ENCODE measurements around the gene PNPT1. TPM values are rescaled to one million over a fixed set of nuclear protein-coding genes. Genes with fewer than 3 reads are reported as not detected.
A peak's percentile ranks its signal among the peaks of the same experiment; 100 is the strongest.

PNPT1 gene
- total RNA-seq, 1 donor from 2014 or later, result 26.8 TPM

DNA sequence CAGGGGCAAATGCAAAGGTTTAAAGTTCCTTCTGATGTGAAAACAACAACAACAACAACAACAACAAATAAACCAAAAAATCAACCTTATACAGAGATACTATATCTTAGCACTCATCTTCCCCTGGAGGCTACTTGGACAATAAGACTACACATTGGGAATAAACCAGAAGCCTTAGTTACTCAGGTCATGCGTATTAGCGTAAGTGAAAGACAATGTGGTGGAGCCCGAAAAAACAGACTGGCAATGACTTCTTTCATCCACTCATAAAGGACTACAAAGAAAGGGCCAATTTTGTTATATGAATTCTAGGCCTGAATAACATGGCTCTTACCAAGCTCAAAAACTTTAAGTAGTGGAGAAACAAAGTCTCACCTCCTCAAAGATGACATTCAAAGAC is 56.8 kb downstream of the PNPT1 start:
- H3K9me3 ChIP-seq, result no peaks in the 10 kb centered on the region
- H3K4me3 ChIP-seq, result no peak overlapping the region
- no peaks in the 10 kb centered on the region for H3K27me3 ChIP-seq
- H3K4me1 ChIP-seq, result no peaks in the 10 kb centered on the region
- peaks cover 65% of the 10 kb centered on the region for H3K36me3 ChIP-seq
- DNase-seq, result no peak
- H3K27ac ChIP-seq, result no peak overlapping the region
- ATAC-seq, result no peak
- TF ChIP-seq, protein P1, sequence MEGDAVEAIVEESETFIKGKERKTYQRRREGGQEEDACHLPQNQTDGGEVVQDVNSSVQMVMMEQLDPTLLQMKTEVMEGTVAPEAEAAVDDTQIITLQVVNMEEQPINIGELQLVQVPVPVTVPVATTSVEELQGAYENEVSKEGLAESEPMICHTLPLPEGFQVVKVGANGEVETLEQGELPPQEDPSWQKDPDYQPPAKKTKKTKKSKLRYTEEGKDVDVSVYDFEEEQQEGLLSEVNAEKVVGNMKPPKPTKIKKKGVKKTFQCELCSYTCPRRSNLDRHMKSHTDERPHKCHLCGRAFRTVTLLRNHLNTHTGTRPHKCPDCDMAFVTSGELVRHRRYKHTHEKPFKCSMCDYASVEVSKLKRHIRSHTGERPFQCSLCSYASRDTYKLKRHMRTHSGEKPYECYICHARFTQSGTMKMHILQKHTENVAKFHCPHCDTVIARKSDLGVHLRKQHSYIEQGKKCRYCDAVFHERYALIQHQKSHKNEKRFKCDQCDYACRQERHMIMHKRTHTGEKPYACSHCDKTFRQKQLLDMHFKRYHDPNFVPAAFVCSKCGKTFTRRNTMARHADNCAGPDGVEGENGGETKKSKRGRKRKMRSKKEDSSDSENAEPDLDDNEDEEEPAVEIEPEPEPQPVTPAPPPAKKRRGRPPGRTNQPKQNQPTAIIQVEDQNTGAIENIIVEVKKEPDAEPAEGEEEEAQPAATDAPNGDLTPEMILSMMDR (IDR thresholded peaks at IDR 0.05), result no peak
- intact Hi-C loops (cut with DNase I), result no loop called here

DNA sequence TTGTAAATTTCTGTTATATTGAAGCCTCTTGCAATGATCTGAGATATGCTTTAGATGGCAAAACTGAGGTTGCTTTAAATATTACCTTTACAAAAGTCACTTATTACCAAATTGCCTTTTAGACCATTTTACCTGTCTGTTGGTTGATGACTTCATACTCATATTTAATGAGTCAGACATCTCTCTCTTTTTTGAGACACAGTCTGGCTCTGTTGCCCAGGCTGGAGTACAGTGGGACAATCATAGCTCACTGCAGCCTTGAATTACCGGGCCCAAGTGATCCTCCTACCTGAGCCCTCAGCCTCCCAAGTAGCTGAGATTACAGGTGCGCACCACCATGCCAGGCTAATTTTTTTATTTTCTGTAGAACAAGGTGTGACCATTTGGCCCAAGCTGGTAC is 64.7 kb downstream of the PNPT1 start:
- no peaks in the 10 kb centered on the region for H3K36me3 ChIP-seq
- H3K4me1 ChIP-seq, result no peaks in the 10 kb centered on the region
- H3K27me3 ChIP-seq, result no peaks in the 10 kb centered on the region
- TF ChIP-seq, protein P1 (IDR thresholded peaks at IDR 0.05), result no peak
- no peaks in the 10 kb centered on the region for H3K9me3 ChIP-seq
- intact Hi-C loops (cut with DNase I), result no loop called here
- H3K4me3 ChIP-seq, result no peak overlapping the region
- ATAC-seq, result no peak
- DNase-seq, result no peak
- H3K27ac ChIP-seq, result no peak overlapping the region

DNA sequence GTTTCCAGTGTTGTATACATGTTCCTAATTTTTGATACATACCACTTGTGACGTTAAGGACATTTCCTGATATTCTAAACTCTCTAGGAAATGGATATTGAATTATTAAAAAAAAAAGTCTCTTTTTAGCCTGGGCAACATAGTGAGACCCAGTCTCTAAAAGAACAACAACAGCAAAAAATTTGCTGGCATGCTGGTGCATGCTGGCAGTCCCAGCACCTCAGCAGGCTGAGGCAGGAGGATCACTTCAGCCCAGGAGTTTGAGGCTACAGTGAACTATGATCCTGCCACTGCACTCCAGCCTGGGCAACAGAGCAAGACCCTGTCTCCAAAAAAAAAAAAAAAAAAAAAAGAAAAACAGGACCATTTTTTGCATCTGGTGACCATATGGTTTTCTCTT is 65.7 kb downstream of the PNPT1 start:
- DNase-seq (no peak), ATAC-seq (no peak)
- H3K27ac ChIP-seq, result no peak overlapping the region
- H3K4me3 ChIP-seq, result no peak overlapping the region
- peaks cover 4% of the 10 kb centered on the region for H3K4me1 ChIP-seq
- no peaks in the 10 kb centered on the region for H3K27me3 ChIP-seq
- intact Hi-C loops (cut with DNase I), result no loop called here
- no peaks in the 10 kb centered on the region for H3K36me3 ChIP-seq
- no peaks in the 10 kb centered on the region for H3K9me3 ChIP-seq
- TF ChIP-seq, protein P1 (IDR thresholded peaks at IDR 0.05), result no peak

DNA sequence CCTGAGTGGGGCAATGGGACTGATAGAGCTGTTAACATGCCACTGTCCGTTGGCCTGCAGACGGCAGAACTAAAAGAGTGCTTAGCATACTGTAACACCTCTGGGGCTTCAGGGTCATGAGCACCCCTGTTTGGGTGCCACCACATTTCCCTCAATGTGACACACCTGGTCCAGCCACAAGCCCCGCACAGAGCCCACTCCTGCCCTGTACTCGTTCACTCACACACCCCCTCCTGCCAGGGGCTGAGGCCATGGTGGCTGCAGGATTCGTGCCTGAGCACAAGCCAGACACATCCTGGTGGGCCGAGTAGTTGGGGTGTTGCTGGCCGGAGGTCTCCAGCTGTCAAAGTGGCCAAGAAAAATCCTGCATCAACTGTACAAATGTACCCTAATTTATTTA is 71.8 kb downstream of the PNPT1 start:
- Histone ChIP-seq H3K4me1 (peaks cover 31% of the 10 kb centered on the region), H3K4me3 (no peak overlapping the region), H3K36me3 (peaks cover 8% of the 10 kb centered on the region), H3K27me3 (no peaks in the 10 kb centered on the region), H3K9me3 (no peaks in the 10 kb centered on the region), H3K27ac (no peak overlapping the region)
- ATAC-seq (no peak), DNase-seq (no peak)
- TF ChIP-seq, protein P1 (IDR thresholded peaks at IDR 0.05), result no peak
- intact Hi-C loops (cut with DNase I), result no loop called here

DNA sequence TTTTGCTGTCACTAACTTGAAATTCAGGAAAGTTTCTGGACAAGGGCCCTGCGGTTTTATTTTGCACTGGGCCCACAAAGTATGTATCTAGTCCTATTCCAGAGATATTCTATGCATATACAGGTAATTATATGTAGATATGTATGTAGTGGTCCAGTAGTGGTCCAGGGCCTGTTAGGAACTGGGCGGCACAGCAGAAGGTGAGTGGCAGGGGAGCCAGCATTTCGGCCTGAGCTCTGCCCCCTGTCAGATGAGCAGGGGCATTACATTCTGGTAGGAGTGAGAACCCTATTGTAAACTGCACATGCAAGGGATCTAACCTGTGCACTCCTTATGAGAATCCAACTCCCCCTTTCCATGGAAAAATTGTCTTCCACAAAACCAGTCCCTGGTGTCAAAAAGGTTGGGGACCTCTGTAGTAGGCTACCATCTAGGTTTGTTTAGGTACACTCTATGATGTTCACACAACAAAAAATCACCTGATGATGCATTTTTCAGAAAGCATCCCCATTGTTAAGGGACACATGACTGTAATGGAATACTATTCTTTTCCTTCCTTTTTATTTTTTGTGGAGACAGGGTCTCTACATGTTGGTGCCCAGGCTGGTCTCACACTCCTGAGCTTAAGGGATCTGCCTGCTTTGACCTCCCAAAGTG is 73.4 kb downstream of the PNPT1 start:
- H3K4me3 ChIP-seq, result no peak overlapping the region
- no peak overlapping the region for H3K27ac ChIP-seq
- peaks cover 10% of the 10 kb centered on the region for H3K36me3 ChIP-seq
- peaks cover 35% of the 10 kb centered on the region for H3K4me1 ChIP-seq
- no peaks in the 10 kb centered on the region for H3K9me3 ChIP-seq
- no peaks in the 10 kb centered on the region for H3K27me3 ChIP-seq
- ATAC-seq (no peak), DNase-seq (no peak)
- TF ChIP-seq, protein P1 (IDR thresholded peaks at IDR 0.05), result peak; percentile 38
- intact Hi-C loops (cut with DNase I), result no loop called here
